Left ventricle myocardium superior (tissue), 1 donor: ENCODE data around the gene ZEB2. TPM values are rescaled to one million over a fixed set of nuclear protein-coding genes. Genes with fewer than 3 reads are reported as not detected.

ENCODE experiments used
- ATAC-seq: fragments of 200-7000 bp; cut with Tn5 transposase; one replicate; pipeline ENCODE4 v1.9.1; 2020; ENCODE audit warnings: mild to moderate bottlenecking, moderate library complexity
- DNase-seq: peaks from one replicate; pipeline ENCODE4 v3.0.0-alpha.2; 2020
- intact Hi-C: fragments of 100-400 bp; cut with micrococcal nuclease; formaldehyde crosslinking; loops from one replicate; pipeline ENCODE4 v1.11.0; 2022
- total RNA-seq: library from RNA; stranded (reverse); fragmentation: NEBNext Ultra II Directional; extraction: Animal tissue kit (Norgen Biotek cat#: 25700); gene quantifications from one replicate; pipeline ENCODE4 v1.2.1, GENCODE V29; 2021
- donor health status: DM: no; HTN: yes; CAD: no; lungs with severe emphysema.

ZEB2 gene
- total RNA-seq, 1 donor from 2014 or later = 83.2 TPM

DNA sequence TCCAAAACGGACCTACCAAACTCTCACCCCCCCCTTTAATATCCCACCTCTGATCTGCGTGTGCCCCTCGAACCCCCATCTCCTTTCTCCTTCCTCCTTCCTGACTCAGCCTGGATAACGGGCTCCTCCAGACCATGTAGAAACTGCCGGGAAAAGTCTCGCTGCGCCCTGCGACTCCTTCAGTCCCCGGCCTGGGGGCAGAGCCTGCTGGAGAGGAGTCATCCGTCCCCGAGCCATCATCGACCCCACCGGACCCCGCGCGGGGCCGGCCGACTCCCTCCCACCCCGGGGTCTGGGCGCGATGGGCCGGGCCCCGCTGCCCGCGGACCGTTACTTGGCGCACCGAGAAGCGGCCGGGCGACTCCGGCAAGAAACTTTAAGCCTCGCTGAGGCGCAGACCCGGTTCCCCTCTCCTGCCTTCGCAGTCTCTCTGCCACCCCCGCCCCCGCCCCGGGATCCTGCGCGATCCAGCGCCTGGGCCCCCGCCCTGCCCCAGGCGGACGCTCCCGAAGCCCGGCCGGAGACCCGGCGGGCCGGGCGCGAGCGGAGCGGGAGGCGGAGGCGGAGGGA lies 3.4 kb downstream of the ZEB2 start:
- ATAC-seq = peak; percentile 22
- intact Hi-C loops = no loop called here
- DNase-seq = peak; percentile 54

DNA sequence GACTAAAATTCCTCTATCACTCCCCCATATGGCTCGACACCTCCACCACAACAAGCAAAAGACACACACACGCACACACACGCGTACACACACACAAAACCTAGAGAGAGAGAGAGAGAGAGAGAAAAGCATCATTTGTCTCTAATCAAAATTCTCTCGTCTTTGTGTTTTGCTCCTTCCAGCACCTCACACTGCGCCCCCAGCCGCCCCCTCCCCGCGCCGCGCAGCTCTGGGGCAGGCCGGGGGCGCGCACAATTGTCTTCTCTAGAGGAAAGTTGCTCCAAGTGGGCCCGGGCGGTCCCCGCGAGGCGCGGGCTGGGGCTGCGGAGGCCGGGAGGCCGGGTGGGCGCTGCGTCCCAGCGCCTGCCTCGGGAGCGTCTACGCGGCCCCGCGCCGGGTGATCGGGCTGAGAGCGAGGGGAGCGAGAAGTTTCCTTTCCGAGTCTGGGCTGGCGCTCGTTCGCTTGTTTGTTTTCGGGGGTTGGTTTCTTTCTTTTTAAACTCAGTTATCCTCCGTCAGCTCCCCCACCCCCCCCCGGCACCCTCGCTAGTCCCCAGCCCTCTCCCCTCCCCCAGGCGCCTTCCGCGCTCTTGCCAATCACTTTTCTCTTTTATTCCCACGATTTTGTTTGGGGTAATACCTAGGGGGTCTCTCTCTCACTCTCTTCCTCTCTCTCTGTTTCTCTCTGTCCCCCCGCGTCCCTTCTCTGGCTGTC lies 4.1 kb downstream of the ZEB2 start:
- ATAC-seq (peak; percentile 29), DNase-seq (peak; percentile 68)
- intact Hi-C loops = no loop called here

DNA sequence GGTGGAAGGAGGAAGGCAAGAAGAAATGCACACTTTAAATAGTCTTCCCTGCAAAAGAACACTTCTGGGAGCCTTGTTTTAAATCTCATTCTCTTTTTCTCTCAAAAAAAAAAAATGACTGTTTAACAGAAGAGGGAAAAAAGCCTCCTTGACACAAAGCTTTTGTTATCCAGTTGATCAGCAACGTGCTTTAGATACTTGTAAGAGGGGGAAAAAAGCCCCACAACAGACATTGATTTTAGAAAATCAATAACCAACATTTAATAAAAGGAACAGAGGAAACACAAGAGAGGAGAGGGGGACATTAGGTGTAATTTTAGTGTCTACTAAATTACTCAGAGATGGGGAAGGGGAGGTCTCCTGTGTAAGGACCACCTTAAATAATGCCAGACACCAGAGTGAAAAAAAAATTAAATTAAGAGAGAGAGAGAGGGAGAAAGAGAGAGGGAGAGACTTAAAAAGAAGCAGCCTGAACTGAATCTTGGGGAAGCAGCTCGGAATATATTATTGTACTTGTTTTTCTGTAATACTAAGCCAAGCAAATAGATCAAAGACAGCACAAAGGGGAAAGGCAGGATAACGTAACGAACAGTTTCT lies 4.7 kb downstream of the ZEB2 start:
- intact Hi-C loops = no loop called here
- ATAC-seq = no peak
- no peak for DNase-seq

DNA sequence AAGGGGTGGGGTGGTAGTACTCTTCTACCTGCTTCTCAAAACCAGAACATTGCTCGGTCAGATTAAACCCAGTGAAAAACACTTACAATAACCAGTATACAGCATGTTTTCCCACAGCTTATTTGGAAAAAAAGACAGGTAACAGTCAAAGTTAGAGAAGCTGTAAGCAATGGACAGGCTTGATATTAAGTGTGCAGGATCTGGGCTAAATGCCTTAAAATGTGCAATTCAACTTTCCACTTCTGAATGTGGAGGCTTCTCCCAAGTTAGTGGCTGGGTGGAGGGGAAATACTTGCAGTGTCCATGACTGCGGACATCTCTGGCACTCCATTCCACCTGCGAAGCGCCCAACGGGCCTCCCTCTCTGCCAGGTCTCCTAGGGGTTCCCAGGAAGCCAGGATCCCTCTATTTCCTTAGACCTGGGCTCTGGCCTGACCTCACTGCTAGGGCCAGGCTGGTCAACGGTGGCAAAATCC lies 5.3 kb downstream of the ZEB2 start:
- peak; percentile 4 for ATAC-seq
- intact Hi-C loops = no loop called here
- DNase-seq = peak; percentile 48

DNA sequence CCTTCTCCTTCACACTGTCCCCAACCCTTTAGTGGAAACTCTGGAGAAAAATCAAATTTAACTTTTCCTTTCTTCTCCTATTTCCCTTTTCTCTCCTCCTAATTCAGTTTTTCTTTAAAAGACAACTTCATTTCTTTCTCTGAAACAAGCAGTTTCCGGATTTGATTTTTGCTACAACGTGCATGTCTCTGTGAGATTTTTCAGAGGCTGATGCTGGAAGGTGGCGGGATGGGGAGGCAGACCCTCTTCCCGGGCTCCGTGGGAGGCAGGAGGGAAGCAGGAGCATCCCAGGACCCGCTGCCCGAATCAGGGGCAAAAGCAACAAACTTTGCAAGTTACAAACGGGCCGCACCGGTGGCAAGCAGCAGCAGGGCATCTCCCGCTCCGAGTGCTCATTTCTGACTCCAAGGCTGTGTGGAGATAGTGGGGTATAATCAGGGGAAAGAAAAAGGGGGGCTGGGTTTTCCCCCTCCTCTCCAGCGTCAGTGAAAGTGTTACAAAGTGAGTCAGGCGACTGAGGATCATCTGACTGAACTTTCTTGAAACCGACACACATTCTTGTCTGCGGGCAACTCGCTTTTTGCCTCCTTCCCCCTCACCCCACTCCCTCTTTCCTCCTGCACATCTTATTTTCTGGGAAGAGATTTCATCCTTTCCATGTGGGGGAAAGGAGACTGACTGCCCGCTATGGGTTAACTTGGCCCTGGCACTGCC lies 6.4 kb downstream of the ZEB2 start:
- intact Hi-C loops = no loop called here
- DNase-seq (peak; percentile 39), ATAC-seq (no peak)

DNA sequence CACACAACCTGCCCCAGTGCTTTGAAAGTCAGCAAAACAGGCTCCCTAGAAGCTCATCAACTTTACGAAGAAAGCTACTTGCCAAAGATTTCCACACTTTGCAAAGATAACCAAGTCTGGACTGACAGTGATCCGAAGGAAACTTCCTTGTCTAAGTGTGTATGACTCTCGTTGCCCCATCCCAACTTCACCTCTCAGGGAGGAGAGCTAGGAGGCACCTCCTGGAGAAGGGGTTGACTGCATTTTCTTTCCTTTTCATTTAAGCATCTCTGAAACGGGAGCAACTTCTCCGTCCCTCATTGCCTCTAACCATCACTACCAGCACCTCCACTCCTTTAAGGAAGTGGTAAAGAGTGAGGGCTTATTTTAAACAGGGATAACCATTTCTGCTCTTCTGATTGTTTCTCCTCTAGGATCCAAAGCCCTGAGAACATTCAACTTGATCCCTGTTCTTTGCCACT lies 7.0 kb downstream of the ZEB2 start:
- no peak for DNase-seq
- no peak for ATAC-seq
- intact Hi-C loops = no loop called here

DNA sequence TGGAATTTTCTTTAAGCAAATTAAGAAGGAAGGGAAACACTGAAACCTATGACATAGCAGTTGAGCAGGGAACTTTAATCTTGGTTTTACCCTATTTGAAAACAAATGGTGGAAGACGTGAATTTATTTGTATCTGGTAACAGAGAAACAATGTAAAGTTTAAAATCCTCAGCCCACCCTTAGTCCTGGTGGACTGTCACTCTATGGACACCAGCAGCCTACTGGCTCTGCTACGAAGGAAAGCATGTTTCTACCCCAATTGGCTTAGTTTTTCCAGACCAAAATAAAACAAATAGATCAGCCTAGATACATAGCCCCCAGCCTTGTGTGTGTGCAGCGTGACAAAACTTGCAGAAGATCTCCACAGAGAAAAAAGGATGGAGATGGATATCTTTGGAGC lies 7.4 kb downstream of the ZEB2 start:
- ATAC-seq = no peak
- no peak for DNase-seq
- intact Hi-C loops = no loop called here

DNA sequence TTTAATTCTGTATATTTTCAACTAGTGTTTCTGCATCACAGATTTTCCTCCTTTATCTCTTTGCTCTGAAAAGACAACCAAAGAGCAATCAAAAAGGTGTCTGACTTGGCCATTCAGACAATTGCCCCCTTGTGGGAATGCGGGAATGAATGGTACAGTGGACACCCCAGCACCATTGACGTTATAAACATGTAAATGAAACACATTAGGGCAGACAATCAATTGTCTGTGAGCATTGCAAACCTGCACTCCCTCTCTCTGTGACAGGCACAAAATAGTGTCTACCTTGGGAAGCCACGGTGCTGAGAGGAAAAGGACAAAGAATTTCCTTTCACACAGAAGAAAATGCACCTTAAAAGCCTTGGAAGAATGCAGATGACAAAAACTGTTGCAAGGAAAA lies 8.0 kb downstream of the ZEB2 start:
- DNase-seq (no peak), ATAC-seq (no peak)
- intact Hi-C loops = no loop called here

DNA sequence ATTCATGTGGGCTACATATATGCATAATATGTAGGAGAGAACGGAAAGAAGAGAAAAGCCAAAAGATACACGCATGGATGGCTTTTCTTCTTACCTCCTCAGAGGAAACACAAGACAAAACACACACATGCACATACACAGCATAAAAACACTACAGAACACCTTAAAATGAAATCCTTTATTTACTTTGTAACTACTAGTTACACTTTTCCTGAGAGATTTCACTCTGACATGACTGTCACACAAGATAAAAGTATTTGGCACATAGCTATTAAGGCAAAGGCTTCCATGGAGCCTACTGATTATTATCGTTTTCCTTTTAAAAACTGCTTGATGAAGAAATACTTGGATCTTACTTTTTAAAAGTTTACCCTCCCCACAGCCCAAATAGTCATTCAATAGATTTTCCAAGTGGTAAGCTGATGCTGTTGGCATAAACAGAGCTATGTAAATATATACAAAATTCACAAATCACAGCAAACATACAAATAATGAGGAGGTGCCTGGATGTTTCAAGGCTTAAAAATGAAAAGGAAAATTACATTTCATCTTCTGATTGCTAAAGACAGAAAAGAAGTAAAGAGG lies 8.6 kb downstream of the ZEB2 start:
- no peak for DNase-seq
- intact Hi-C loops = no loop called here
- no peak for ATAC-seq

DNA sequence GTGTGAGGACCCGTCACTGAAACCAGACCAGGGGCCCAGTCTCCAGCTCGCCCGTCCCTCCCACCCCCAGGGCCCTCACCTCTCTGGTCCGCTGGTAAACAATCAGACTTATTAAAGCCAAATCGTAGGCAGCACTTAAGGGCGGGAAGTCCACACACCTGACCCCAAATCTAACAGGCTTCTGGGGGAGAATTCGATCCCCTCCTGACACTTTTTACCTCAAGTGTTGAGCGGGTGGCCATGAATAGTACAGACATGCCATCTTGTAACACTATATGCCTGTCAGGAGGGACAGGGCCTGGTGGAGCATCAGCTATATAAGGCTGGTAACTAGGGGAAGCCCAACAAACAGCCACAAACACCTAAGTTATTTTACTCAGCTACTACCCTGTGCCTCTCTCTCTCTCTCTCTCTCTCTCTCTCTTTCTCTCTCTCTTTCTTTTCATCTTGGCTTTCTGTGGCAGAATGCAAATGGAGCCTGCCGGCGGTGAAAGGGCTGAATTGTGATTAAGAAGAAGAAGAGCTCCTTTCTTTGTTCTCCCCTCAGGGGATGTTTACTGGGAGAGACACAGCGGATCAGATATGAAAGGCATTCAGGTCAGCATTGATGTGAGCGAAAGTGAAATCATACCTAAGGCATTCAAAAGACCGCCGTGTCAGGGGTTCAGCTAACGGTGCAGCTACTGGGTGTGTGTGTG lies 9.5 kb downstream of the ZEB2 start:
- intact Hi-C loops = no loop called here
- peak; percentile 44 for DNase-seq
- ATAC-seq = peak; percentile 84

DNA sequence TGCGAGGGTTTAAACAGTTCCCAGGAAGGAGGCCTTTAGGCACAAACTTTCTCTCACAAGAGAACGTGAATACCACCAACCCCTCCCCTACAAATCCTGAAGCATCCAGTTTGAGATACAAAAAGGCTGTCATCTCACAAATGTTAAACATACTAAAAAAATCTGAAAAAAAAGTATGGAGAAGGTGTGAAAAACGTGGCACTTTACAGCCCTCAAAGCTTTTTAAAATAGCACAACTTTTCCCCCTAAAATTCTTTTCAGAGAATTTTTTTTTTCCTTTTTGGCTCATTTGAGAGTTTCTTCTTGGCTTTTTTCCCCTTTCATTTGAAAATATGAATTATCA lies 10.1 kb downstream of the ZEB2 start:
- DNase-seq = no peak
- no peak for ATAC-seq
- intact Hi-C loops = loop anchor here (10.0 kb wide), 1 partner anchor 55 kb away; no protein-coding TSS in a partner anchor

DNA sequence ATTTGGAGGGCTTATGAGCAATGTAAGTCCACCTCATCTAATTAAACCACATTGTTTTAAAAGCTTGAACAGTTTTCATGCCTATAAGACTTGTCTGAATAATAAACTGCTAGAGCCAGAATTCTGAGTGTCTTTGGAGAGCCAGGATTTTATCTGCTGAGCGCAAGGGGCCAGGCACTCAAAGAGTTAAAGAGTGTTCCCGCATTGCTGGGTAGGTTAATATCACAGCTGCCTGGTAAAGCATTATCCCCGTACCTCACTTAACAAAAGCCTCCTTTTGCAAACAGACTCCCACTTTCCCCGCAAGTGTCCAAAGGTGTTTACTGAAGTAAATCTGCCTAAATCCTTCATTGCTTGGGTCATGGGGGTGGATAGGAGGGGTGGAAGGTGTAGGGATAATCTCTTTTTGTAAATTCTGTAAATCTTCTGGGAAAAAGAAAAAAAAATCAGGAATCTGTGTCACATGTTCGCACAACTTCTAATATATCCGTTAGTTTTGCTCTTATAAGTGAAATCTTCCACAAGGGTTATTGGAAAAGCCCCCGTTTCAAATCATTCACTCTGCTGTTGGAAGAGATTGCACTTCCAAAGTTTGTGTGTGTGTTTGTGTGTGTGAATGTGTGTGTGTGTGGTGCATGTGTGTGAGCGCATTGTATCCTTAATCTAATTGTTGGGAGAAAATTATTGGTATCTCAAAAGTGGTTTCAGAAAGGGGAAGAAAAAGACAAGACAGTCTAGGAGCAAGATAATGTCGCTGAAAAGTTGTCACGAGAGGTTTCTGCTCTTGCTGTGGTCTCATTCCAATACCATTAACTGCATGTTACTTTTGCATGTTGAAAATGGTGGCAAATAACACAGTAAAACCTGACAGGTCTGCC lies 10.7 kb downstream of the ZEB2 start:
- DNase-seq = no peak
- intact Hi-C loops = loop anchor here (10.0 kb wide), 1 partner anchor 54 kb away; no protein-coding TSS in a partner anchor
- no peak for ATAC-seq

DNA sequence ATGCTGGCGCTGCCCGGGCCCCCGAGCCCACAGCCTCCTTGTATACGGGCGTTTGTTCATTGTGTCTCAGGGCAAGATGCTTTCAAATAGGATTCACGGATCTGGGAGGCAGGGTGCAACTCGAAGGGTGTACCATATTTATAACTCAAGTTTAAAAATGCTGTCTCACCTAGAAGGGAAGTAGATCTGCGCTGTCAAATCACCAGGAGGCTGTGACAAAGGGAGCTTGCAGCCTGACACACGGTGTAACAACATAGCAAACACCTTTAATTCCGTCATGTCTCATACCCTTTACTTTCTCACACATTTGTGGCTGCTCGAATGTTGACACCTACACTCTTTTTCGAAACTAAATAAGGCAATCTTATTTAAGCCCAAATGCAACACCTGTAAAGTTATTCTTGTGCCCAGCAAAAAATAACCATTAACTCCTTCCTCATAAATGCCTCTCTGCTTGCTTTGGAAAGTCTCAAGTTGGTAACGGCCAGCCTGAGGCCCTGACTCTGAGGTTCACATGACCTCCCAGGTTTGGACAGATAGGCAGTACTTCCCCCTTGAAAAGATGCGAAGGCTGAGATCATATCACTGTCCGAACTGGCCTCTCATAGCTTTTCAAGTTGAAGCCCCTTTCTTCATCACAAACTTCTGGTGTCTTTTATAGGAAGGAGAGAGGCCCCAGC lies 11.6 kb downstream of the ZEB2 start:
- intact Hi-C loops = loop anchor here (10.0 kb wide), 1 partner anchor 54 kb away; no protein-coding TSS in a partner anchor
- DNase-seq (peak; percentile 39), ATAC-seq (peak; percentile 1)

DNA sequence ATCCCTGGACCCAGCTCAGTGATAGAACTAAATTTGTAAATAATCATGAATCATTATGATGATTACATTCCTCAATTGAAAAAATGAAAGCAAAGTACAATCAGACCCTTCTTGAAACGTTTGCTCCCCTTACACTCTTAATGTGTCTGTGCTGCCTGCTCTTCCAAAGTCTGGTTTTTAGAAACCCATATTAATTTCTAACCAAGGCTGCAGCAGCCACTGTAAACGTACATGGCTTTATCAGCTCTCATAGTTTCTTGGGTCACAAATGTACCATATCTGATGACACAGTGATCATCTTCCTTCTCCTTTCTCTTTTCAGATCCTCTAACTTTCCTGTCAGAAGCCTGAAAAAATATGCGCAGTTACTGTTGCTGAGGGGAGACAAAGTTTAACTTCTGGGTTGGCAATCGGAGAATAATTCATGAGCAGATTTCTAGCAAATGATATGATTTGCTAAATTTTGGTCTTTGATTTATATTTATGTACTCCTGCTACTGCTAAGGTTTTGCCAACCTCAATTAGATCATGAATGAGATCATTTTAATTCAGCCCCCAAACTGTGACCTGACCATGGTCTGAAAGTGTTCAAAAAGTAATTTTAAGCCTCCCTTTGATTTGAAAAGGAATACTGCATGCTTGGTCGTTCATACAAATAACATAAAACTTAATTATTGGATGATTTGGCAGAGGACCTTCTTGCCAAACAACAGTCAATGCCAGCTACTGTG lies 12.3 kb downstream of the ZEB2 start:
- intact Hi-C loops = loop anchor here (10.0 kb wide), 1 partner anchor 53 kb away; no protein-coding TSS in a partner anchor
- DNase-seq (no peak), ATAC-seq (no peak)

DNA sequence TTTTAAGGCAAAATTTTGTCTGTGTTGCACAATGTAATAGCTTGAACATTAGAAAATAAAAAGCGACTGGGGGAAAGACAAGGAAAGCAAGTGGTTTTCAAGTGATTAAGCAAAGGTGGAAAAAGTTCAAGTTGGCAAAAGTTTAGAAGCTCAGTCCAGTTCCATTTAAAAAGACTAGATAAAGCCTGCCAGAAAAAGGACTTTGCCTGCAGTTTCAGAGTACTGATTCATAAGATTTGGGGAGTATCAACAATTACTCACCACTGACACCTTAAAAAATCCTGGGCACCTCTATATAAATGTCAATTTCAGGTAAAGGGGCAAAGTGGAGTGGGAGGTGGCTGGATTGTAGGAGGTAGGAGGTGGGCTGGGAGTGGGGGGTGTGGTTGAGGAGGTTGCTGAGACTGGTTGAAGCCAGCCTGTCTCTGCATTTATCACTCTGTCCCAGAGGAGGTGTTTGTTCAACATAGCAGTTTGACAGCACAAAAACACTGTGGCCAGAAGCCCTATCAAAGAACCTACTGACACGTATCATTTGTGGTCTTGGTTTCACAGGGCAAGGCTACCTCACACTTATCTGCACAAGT lies 14.6 kb downstream of the ZEB2 start:
- peak; percentile 43 for DNase-seq
- peak; percentile 69 for ATAC-seq
- intact Hi-C loops = loop anchor here (10.0 kb wide), 1 partner anchor 51 kb away; no protein-coding TSS in a partner anchor

DNA sequence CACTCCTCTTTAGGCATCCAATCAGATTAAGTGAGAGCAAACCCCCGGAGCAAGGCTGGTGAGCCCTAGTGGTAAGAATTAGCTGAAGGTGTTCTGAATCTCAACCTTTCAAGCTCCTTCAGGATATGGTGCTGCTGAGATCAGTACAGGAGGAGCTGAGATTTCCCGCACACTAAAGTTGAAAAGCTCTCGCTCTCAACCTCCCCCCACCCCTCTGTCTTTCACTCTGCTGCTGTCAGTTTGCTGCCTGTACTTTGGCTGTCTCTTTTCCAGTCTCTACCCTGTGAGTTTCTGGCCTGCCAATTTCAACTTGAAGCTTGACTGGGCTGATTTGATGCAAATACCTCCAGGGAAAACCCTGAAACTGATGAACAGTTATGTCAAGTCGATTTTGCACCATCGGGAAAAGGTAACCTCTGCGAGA lies 15.7 kb downstream of the ZEB2 start:
- intact Hi-C loops = loop anchor here (10.0 kb wide), 1 partner anchor 49 kb away; no protein-coding TSS in a partner anchor
- peak; percentile 34 for ATAC-seq
- DNase-seq = no peak
